ENCODE results near the gene UBTF.
"Not testable (repeated sequence)": the region's sequence is repeated elsewhere in the genome, so short reads cannot be mapped to it uniquely, and the experiment has no call there.

UBTF gene

DNA sequence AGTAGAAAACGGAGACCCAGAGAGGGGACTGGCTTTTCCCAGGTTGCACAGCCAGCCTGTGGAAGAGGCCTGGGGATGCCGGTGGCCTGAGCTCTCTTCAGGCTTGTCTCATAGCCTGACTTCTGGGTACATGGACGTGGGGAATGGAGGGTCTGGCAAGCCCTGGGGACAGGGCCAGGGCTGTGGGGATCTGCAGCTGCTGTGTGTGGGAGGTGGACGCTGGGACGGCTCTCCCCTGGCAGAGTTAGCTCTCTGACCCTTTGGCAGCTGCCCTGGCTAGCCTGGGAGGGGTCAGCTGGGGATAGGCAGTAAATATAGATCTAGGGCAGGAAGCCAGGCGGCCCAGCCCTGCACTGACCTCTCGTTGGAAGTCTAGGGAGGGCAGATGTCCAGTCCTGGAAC, 28.0 kb upstream of the UBTF start:
- DNase-seq = no peak

DNA sequence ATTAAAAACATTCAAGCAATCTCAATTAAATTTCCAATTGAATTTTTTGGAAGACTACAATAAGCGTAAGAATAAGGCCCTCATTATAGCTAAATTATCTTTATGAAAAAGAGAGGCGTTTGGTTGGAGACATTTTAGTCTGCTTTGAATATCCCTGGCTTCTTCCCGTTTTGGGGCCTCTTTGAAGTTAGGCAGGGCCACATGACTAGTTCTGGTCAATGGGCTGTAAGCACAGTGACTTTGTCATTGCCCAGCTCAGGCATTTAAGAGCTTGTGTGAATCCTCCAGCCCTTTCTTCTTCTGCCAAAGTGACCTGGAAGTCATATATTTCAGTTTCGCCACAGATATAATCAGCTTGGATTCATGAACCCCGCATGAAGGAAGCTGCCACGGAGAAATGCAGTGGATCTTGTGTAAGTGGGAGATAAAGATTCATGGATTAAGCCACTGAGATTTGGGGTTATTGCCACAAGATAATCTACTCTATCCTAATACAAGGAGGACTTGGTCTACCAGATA, 21.7 kb upstream of the UBTF start:
- DNase-seq = no peak

DNA sequence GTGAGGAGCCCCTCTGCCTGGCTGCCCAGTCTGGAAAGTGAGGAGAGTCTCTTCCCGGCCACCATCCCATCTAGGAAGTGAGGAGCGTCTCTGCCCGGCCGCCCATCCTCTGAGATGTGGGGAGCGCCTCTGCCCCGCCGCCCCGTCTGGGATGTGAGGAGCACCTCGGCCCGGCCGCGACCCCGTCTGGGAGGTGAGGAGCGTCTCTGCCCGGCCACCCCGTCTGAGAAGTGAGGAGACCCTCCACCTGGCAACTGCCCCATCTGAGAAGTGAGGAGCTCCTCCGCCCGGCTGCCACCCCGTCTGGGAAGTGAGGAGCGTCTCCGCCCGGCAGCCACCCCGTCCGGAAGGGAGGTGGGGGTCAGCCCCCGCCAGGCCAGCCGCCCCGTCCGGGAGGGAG, 18.4 kb upstream of the UBTF start:
- DNase-seq = not testable (repeated sequence)

DNA sequence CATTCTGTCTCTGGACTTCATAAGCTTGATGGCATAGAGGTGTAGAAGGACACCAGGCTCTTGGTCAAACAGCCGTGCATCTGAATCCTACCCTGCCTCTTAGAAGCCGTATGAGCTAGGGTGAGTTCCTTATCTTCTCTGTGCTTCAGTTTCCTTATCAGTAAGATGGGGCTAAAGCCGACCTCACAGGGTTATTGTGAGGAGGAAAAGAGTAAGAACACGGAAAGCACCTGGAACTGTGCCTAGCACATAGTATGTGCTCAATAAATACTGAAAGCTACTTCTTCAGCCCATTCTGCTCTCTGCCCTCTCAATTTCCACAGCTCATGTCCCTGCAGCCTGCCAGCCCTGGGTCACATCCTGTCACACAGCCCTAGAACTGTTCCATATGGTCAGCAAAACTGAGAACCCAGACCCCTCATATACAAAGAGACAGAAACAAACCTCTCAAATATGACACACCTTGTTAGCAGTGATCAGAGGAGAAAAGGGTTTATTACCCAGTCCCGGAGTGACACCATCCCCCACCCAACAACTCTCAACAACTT, 17.0 kb upstream of the UBTF start:
- no peak for DNase-seq

DNA sequence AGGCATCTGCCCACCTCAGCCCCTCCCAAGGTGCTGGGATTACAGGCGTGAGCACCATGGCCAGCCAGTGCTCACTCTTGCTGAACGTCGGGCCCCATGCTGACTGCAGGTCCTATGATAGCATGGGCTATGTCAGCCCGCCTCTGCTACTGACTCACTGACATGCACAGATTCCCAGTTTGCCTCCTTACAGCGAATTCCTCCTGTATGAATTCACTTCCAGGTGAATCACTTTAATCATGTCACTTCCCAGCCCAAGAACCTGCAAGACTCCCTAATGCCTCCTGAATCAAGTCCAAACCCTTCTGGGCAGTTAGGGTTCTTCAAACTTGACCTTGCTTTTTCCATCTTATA, 16.1 kb upstream of the UBTF start:
- DNase-seq = no peak

DNA sequence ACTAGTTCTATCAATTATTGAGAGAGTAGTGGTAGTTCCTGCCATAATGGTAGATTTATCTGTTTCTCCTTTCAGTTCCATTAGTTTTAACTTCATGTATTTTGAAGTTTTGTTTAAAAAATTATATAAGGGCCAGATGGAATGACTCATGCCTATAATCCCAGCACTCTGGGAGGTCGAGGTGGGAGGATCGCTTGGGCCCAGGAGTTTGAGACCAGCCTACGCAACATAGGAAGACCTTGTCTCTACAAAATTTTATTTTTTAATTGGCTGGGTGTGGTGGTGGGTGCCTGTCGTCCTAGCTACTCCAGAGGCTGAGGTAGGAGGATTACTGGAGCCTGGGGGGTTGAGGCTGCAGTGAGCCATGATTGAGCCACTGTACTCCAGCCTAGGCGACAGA, 14.1 kb upstream of the UBTF start:
- no peak for DNase-seq

DNA sequence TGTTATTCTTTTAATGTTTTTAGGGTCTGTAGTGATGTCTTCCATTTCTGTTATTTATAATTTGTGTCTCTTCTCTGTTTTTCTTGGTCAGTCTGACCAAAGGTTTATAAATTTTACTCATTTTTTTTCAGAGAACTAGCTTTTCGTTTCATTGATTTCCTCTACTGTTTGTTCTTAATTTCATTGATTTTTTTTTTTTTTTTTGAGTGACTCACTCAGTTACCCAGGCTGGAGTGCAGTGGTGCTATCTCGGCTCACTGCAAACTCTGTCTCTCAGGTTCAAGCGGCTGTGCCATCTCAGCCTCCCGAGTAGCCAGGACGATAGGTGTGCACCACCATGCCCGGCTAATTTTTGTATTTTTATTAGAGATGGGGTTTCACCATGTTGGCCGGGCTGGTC, 12.6 kb upstream of the UBTF start:
- no peak for DNase-seq

DNA sequence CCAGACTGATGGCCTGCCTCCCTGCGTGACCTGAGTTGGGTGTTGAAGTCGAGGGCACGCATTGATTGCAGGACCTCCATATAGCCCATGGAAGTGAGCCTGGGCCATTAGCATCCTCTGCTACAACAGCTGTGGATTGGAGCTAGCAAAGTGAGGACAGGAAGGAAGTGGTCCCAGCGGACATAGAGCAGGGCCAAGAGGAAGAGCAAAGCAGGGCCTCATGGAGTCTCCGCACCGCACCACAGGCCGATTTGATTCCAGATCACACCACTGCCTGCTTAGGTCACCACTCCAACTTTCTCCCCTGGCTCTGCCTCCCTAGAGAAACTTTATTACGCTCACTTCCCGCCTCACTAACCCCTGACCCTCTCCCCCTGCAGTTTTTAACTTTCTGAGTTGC, 10.7 kb upstream of the UBTF start:
- no peak for DNase-seq

DNA sequence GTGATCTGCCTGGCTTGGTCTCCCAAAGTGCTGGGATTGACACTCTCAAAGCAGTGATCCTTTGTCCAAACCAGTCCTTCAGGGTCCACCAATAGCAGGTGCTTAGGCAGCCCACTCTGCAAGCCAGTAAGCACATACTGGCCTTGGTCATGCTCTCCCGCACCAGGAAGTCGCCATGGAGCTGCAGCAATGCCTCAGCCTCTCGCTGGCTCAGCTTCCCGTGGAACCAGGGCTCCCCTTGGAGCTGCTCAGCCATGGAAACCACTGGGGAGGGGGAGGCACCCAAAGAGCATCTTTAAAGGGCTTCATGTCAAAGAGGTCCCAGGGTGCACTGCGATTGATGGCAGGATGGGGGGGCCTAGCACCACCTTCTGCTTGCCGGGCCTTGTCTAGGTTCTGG, 9.6 kb upstream of the UBTF start:
- no peak for DNase-seq

DNA sequence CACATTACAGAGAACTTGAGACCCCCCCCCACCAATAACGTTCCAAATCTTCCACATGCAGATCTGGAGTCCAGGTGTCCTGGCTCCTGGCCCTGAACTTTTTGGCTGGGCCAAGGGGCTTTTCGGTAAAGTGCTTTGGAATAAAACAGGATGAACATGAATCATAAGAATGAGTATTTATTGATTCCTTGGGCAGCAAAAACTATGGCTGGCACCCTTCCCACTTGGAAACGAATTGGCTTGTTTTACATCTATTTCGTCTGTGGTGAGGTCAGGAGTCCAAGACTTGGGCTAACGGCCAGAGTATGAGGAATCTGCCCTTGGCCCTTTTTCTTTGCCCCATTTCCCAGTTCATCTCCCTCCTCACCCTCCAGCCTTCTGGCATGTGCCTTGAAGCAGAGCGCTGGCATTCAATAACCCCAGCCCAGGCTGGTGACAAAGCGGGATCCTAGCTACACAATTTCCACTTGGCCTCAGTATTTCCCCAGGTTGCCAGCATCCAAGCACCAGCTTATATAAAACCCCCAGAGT, 4.1 kb upstream of the UBTF start:
- DNase-seq = no peak

DNA sequence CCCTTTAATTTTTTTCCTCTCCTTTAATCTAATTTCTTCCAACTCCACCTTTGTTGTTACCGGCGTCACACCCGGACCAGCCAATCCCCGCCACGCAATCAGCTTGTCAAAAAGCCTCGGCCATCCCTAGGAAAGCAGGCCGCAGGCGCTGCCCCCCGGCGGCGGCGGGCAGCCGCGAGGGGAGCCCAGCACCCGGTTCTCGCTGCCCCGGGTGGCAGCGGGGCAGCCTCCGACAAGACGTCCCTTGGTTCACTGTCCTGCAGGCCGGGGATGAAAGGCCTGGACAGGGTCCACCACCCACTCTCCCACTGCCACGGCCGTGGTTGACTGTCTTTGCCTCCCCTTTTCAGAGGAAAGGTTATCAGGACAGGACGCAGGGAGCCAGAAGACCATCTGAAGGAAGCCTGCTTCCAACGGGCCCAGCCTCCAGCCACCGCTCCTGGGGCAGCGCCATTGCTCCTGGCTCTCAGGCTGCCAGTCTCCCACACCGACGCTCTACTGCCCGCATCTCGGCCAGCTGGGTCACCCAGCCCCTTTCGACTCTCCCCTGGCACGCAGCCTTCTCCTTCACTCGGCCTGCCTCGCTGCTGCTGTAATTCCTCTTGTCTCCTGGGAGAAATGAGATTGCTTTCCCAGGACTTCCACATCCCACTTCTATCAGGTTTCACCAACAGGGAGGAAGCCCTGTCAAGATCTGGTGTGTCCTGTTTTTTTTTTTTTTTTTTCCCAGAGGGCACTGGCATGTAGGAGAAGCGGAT, 2.8 kb upstream of the UBTF start:
- DNase-seq = peak; percentile 57 to 68

DNA sequence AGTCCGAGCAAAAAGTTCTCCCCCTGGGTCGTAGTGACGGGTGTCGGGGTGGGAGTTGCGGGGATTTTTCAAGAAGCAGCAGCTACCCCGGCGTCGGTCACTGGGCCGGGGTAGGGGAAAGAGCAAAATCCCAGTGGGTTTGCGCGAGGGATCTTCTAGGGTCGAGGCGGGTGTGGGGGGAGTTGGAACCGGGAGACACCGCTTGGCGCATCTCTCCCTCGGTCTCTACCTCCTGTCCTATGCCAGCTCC, 2.3 kb upstream of the UBTF start:
- no peak for DNase-seq

DNA sequence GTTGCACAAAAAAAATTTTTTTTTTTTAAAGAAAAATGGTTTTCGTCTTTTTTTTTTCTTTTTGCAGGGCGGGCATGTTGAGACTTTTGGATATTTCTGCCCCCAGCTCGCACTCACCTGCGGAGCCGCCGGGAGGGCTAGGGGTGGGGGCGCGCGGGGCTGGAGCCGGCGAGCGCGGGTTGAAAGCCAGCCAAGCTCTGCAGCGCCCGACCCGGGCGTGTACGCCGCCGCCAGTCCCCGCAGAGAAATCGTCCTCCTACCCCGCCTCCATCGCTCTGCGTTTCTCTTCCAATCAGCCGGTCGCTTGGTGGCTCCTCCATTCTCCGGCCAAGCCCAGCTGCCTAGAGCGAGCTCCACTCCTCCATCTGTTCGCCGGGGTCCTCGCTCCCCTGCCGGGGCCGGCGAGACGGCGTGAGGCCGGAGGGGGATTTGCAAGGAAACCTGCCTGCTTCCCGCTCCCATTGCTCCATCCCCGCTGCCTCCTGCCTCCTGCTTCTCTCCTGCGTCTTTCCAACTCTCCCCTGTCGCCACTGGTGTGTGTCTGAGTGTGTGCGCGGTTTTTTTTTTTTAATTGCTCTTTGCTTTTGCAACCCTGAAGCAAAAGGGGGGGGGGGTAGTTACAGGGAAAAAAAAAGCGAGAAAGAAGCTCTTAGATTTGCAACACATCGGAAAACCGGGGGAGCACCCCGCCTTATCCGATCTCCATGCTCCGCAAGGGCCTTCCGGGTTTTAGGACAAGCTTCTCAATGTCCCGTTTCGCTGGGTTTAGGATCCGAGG, 1.8 kb upstream of the UBTF start:
- peak; percentile 66 to 67 for DNase-seq

DNA sequence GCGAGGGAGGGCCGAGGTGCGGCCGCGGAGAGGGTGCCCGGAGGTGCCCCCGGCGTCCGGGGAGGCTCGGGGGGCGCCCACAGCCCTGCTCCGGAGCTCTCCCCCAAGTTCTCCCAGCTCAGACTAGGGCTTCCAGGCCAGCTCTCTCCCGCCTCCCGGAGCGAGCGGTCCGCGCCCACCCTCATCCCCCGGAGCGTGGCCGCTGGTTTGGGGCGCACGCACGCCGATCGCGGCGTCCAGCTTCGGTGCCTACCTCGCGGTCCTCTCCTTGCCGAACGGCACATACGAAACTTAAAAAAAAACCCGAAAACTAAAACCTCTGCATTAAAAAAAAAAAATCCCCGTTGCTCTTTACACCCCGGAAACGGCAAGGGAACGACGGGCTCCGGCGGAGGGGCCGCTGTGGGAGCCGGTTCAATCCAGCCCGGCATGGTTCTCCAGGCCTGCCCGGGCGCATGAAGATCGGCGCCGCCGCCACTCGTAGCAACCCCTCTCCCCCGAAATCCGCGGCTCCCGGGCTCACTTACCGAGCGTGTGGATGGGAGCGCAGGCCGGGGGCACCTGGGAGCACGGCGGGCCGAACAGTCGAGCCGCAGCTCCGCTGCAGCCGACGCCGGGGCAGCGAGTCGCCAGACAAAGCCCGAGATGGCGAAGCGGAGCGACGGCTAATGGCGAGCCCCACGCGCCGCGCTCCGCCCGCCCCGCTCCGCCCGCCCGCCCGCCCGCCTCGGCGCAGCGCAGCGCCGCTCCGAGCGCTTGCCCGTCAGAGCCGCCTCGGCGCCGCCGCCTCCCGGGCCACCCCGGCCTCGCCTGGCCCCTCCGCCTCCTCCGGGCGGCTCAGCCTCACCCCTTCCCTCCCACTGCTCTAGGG, 973 bp upstream of the UBTF start:
- DNase-seq = peak; percentile 39 to 56

DNA sequence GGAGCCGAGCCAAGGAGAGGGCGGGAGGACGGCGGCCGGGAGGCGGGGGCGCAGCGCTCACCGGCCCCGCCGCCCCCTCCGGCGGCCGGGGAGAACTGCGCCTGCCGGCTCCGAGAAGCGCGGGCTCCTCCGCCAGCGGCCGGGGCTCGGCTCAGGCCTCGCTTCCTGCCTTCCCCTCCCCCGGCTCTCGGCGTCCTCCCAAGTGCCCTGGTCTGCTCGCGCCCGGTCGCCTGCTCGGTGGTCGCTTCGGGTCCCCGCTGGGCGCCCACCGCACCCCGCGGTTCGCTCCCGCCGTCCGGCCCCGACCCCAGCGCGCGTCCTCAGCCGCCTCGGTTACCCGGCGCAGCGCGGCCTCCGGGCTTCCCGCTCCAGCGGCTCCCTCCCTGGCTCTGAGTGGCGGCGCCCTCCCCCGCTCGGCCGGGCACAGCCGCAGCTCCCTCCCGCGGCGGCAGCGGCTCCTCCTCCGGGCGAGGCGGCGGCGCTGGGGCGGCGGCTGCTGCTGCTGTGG, 313 bp downstream of the UBTF start:
- peak; percentile 68 to 74 for DNase-seq

DNA sequence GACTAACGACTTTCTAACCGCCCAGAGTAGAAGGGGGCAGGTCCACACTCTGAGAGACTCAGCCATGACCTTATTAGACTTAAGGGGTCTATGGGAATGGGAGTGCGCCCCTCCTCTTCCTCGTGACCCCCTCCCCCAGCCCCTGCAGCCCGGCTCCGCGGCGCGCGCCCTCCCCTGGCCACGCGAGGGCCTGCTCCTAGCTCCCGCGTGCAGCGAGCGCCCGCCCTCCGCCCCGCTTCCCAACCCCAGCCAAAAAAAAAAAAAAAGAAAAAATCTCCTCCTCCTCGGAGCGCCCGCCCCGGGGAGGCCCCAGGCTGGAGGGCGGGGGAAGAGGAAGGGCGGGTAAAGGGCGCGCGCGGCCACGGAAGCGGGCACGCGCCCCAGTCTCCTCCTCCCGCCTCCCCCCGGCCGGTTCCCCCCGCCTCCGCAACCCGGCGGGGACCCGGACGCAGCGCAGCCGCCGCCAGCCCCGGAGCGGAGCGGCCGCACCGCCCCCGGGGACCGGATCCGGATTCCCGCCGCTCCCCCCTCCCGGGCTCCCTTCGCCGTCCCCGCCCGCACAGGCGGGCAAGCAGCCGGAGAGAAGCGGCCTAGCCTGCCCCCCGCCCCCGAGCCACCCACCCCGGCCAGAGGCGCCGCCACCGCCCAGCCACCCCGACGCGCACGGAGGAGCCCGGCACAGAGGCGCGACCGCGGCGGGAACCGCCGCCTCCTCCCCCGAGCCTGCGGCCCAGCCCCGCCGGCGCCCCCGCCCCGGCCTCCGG, 949 bp downstream of the UBTF start:
- peak; percentile 90 to 91 for DNase-seq

DNA sequence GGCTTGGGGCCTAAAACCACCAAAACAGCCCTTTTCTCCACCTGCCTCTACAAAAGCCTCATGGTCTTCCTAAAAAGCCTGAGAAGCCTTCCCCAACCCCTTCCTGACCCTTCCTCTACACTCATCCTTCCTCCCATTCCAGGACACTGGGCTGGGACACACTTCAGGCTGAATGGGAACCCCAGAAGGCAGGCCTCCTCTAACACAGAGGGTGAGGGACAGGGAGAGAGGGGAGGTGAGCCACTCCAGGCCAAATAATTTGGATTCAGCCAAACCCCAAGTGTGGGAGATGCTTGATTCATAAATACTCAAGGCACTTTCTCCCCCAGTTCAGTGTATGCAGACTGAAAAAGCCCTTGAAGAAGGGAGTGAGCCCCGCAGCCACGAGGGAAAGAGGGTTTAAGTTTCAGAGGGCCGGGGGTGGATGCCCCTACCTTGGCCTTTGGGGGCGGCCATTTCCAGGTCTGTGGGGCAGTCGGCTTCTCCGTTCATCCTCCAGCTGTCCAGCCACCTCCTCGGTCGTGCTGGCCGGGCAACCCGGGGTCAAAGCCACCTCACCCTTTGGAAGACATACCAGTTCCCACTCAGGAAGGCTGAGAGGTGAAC, 1.6 kb downstream of the UBTF start:
- DNase-seq = no peak

DNA sequence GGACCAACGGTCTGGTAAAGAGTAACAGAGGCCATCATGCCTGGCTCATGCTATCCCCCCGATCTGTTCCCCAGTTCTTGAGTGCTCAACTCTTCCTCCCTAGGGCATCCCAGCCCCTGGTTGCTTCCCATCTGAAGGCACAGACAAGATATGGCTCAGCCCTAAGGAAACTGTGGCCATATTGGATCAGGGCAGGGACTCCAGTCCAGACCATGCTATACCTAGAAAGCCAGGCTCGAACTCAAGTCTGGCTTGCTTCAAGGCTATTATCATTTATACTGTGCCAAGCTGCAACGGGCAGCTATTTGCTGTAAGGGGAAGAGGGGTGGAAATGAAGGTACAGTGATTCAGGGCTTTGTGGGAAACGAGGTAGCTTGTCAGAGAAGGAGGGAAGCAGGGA, 2.8 kb downstream of the UBTF start:
- no peak for DNase-seq

DNA sequence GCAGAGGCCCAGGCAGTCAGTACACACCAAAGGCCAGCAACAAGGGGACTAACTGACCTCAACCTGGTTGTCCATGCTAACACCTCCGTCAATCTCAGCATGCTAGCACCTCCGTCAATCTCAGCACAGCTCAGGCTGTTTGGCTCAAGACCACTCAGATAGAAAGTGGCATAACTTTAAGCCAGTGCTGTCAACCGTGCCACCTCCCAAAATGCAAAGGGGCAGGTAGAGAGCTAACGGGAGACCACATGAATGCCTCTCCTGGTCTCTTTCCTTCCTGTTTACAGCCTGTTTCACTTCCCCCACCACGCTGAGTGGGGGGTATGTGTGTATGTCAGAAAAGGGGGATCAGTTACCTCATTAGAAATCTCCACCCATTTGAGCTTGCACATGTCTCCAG, 3.3 kb downstream of the UBTF start:
- DNase-seq = peak; percentile 56 to 67

DNA sequence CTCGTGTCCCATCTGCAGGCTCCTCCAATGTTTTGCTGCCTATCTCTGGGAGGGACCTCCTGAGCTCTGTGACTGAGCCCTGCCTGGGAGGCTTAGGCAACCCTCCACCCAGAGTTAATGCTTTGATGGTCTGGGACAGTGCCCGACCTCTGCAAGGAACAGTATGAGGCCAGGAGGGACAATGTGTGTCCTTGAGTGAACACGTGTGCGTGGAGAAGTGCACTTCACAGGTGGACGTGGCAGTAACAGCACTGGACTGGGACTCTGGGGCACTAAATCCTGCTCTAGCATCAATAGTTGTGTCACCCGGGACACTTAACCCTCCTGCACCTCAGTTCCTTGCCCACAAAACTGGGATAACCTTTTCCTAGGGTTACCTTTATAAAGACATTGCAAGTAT, 4.6 kb downstream of the UBTF start:
- DNase-seq = no peak

DNA sequence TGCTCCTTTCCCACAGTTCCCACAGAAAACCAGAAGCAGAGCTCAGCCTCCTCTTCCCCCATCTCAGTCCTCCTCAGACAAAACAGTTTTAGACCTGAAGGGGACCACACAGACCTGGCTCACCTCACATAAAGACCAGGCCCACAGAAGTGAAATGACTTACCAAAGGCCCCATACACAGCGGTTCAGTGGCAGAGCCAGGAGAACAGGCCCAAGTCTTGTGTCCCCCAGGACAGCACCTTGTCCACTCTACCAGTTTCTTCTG, 5.3 kb downstream of the UBTF start:
- no peak for DNase-seq

Measured in CD4-positive, alpha-beta T cell treated with Interleukin-4 for 1 hour (primary cell).